IMR-90 (cell line): ENCODE data around the gene NIBAN1.

Experiments
- CEBPB ChIP-seq: IDR thresholded peaks from 2 replicates; pipeline ENCODE4 v1.6.1; 2012; ENCODE audit warnings: low read depth, low read length, improper control_type of control experiment
- CHD1 ChIP-seq: IDR thresholded peaks from 2 replicates; pipeline ENCODE4 v1.6.1; 2012; ENCODE audit warnings: low read depth, low read length, improper control_type of control experiment
- CTCF ChIP-seq: conservative IDR thresholded peaks from 2 replicates; pipeline ENCODE4 v1.5.1; 2012; ENCODE audit warnings: mild to moderate bottlenecking, low read depth, low read length, improper control_type of control experiment
- MAFK ChIP-seq: IDR thresholded peaks from 2 replicates; pipeline ENCODE4 v1.6.1; 2012; ENCODE audit warnings: low read depth, low read length, improper control_type of control experiment
- MAZ ChIP-seq: IDR thresholded peaks from 2 replicates; pipeline ENCODE4 v1.6.1; 2012; ENCODE audit warnings: low read depth, mild to moderate bottlenecking, low read length, improper control_type of control experiment, moderate library complexity, borderline replicate concordance
- MXI1 ChIP-seq: IDR thresholded peaks from 2 replicates; pipeline ENCODE4 v1.6.1; 2012; ENCODE audit warnings: low read depth, mild to moderate bottlenecking, low read length, moderate library complexity, borderline replicate concordance
- NFE2L2 ChIP-seq: fragments of 150-350 bp; IDR thresholded peaks from 2 replicates; pipeline ENCODE4 v1.6.1; 2016; ENCODE audit warnings: low read depth, mild to moderate bottlenecking, low read length
- POLR2A ChIP-seq: IDR thresholded peaks from 2 replicates; pipeline ENCODE4 v1.6.1; 2012; ENCODE audit warnings: mild to moderate bottlenecking, low read depth, low read length
- RAD21 ChIP-seq: IDR thresholded peaks from 2 replicates; pipeline ENCODE4 v1.6.1; 2012; ENCODE audit warnings: low read length, improper control_type of control experiment
- RCOR1 ChIP-seq: IDR thresholded peaks from 2 replicates; pipeline ENCODE4 v1.6.1; 2012; ENCODE audit warnings: mild to moderate bottlenecking, low read length, improper control_type of control experiment; ENCODE audit not compliant: insufficient replicate concordance
- TF ChIP-seq, protein P1 (sequence below): fragments of 150-350 bp; IDR thresholded peaks from 2 replicates; pipeline ENCODE4 v1.6.1; 2017; ENCODE audit warnings: mild to moderate bottlenecking, antibody characterized with exemption, low read length, low read depth

GRCh38 chr1:184941410-184941733 lies 32.9 kb downstream of the NIBAN1 start:
- TF ChIP-seq CTCF, result no peak
- TF ChIP-seq POLR2A, result no peak
- no peak for TF ChIP-seq CHD1
- TF ChIP-seq RAD21, result no peak
- no peak for TF ChIP-seq NFE2L2
- no peak for TF ChIP-seq CEBPB
- no peak for TF ChIP-seq MAFK
- no peak for TF ChIP-seq MXI1
- TF ChIP-seq MAZ, result no peak
- TF ChIP-seq, protein P1, sequence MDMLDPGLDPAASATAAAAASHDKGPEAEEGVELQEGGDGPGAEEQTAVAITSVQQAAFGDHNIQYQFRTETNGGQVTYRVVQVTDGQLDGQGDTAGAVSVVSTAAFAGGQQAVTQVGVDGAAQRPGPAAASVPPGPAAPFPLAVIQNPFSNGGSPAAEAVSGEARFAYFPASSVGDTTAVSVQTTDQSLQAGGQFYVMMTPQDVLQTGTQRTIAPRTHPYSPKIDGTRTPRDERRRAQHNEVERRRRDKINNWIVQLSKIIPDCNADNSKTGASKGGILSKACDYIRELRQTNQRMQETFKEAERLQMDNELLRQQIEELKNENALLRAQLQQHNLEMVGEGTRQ, result no peak
- TF ChIP-seq RCOR1, result no peak
